ENCODE results near the gene GGT5. TPM values are rescaled to one million over a fixed set of nuclear protein-coding genes. Genes with fewer than 3 reads are reported as not detected.

The GGT5 gene
- total and polyA plus RNA-seq, 2 of the 13 experiments (the other 11 are each of a cell fraction or from before 2014, with no cell fraction given), result 0.69 to 3.1 TPM

DNA sequence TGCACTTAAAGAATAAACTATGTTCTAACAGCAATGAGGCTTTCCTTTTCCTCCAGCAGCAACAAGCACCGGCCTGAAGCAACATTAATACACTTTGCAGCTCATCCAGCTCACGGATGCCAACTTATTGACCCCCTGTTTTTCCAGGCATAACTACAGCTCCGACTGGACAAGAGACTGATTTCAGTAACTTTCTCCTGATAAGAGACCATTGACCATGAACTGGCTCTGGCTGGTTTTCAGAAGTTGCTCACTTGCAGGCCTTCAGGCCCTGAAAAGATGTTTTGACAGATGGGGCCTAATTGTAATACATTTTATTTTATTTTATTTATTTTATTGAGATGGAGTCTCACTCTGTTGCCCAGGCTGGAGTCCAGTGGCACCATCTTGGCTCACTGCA lies 27.5 kb downstream of the GGT5 start:
- no TSS peak for BruUV-seq (replicated peaks)
- CTCF ChIA-PET (ENCODE audit: low intra/inter-chr PET ratio, low total read pairs), result no interaction called here
- no peak for DNase-seq (ENCODE audit: low spot score)
- Histone ChIP-seq H3K27ac (ENCODE audit: extremely low read length, insufficient read depth, low read length) (no peak overlapping the region), H3K4me1 (ENCODE audit: insufficient read depth, low read length) (peaks cover 24% of the 10 kb centered on the region), H2AFZ (ENCODE audit: low read length) (no peak overlapping the region), H3K9me3 (ENCODE audit: low read length) (no peaks in the 10 kb centered on the region), H3K4me3 (replicated peaks in 1 of 3; ENCODE audit: insufficient read depth in 1 of 3, low read depth in 2 of 3, low read length in 3 of 3) (no peak overlapping the region), H3K79me2 (ENCODE audit: insufficient read depth, low read length) (no peaks in the 10 kb centered on the region), H3K36me3 (replicated peaks in 1 of 2; ENCODE audit: control insufficient read depth in 1 of 2, insufficient read depth in 2 of 2, low read length in 2 of 2) (no peaks in the 10 kb centered on the region), H3K9ac (ENCODE audit: insufficient read depth, low read depth, low read length) (no peak overlapping the region), H3K27me3 (ENCODE audit: control insufficient read depth in 1 of 2, insufficient read depth in 2 of 2, low read length in 2 of 2) (no peaks in the 10 kb centered on the region), H4K20me1 (ENCODE audit: insufficient read depth, low read length) (no peaks in the 10 kb centered on the region), H3K4me2 (ENCODE audit: low read depth, low read length) (no peak overlapping the region)
- FAIRE-seq, result no peak
- POLR2A ChIA-PET, result no interaction called here
- in situ Hi-C loops (cut with HindIII; ENCODE audit: extremely low pct_ligation_motif_present, low pct_unique_long_range_greater_than_20kb), result no loop called here
- TF ChIP-seq TEF (CRISPR knock-in tag; IDR thresholded peaks at IDR 0.05), result no peak
- 43% methylated on average over 3 of the region's 3 CpGs for WGBS (ENCODE audit: low lambda C conversion rate)
- intact Hi-C loops (cut with micrococcal nuclease; ENCODE audit: unreplicated experiment), result no loop called here
- ATAC-seq, result no peak

GRCh38 chr22:24216541-24217209 lies 28.2 kb downstream of the GGT5 start:
- in situ Hi-C loops (cut with HindIII; ENCODE audit: extremely low pct_ligation_motif_present, low pct_unique_long_range_greater_than_20kb), result no loop called here
- Histone ChIP-seq H3K27me3 (ENCODE audit: control insufficient read depth in 1 of 2, insufficient read depth in 2 of 2, low read length in 2 of 2) (no peaks in the 10 kb centered on the region), H3K9me3 (ENCODE audit: low read length) (no peaks in the 10 kb centered on the region), H3K4me1 (ENCODE audit: insufficient read depth, low read length) (peaks cover 24% of the 10 kb centered on the region), H3K27ac (ENCODE audit: extremely low read length, insufficient read depth, low read length) (no peak overlapping the region), H3K79me2 (ENCODE audit: insufficient read depth, low read length) (no peaks in the 10 kb centered on the region), H2AFZ (ENCODE audit: low read length) (no peak overlapping the region), H3K4me2 (ENCODE audit: low read depth, low read length) (no peak overlapping the region), H3K9ac (ENCODE audit: insufficient read depth, low read depth, low read length) (no peak overlapping the region), H4K20me1 (ENCODE audit: insufficient read depth, low read length) (no peaks in the 10 kb centered on the region), H3K4me3 (replicated peaks in 1 of 3; ENCODE audit: insufficient read depth in 1 of 3, low read depth in 2 of 3, low read length in 3 of 3) (no peak overlapping the region), H3K36me3 (replicated peaks in 1 of 2; ENCODE audit: control insufficient read depth in 1 of 2, insufficient read depth in 2 of 2, low read length in 2 of 2) (no peaks in the 10 kb centered on the region)
- ChIA-PET POLR2A (no interaction called here), CTCF (ENCODE audit: low intra/inter-chr PET ratio, low total read pairs) (no interaction called here)
- WGBS (ENCODE audit: low lambda C conversion rate), result 82% methylated on average over 12 of the region's 12 CpGs
- ATAC-seq (no peak), FAIRE-seq (no peak), DNase-seq (ENCODE audit: low spot score) (no peak)
- intact Hi-C loops (cut with micrococcal nuclease; ENCODE audit: unreplicated experiment), result no loop called here
- TF ChIP-seq HOXD1 (CRISPR knock-in tag; IDR thresholded peaks at IDR 0.05) (no peak), ZFP36L1 (CRISPR knock-in tag; IDR thresholded peaks at IDR 0.05) (no peak), CREB1 (IDR thresholded peaks at IDR 0.05) (no peak), CREB1 (CRISPR knock-in tag; IDR thresholded peaks at IDR 0.05) (no peak), ZEB1 (IDR thresholded peaks at IDR 0.05; ENCODE audit: insufficient replicate concordance, low read depth) (no peak), CBX2 (IDR thresholded peaks at IDR 0.05; ENCODE audit: low read depth, low read length) (no peak), CBX2 (CRISPR knock-in tag; IDR thresholded peaks at IDR 0.05; ENCODE audit: low read depth) (no peak), IKZF4 (CRISPR knock-in tag; IDR thresholded peaks at IDR 0.05; ENCODE audit: borderline replicate concordance, low read depth, not compliant biosample characterization) (no peak), ZNF577 (CRISPR knock-in tag; IDR thresholded peaks at IDR 0.05; ENCODE audit: borderline replicate concordance, low read depth) (no peak), SATB2 (CRISPR knock-in tag; IDR thresholded peaks at IDR 0.05) (no peak), ARNT (IDR thresholded peaks at IDR 0.05) (no peak), MAZ (IDR thresholded peaks at IDR 0.05; ENCODE audit: borderline replicate concordance, low read depth, low read length) (no peak), MAZ (CRISPR knock-in tag; IDR thresholded peaks at IDR 0.05; ENCODE audit: low read depth) (no peak), GTF2F1 (IDR thresholded peaks at IDR 0.05; ENCODE audit: low read length) (no peak), CENPX (CRISPR knock-in tag; IDR thresholded peaks at IDR 0.05) (no peak), ZNF720 (CRISPR knock-in tag; IDR thresholded peaks at IDR 0.05) (no peak), TSC22D2 (CRISPR knock-in tag; IDR thresholded peaks at IDR 0.05; ENCODE audit: borderline replicate concordance) (no peak), ZMYM4 (CRISPR knock-in tag; IDR thresholded peaks at IDR 0.05) (no peak), GPN1 (CRISPR knock-in tag; IDR thresholded peaks at IDR 0.05; ENCODE audit: borderline replicate concordance) (no peak), KLF9 (CRISPR knock-in tag; IDR thresholded peaks at IDR 0.05; ENCODE audit: low read depth) (no peak)
- BruUV-seq (replicated peaks), result no TSS peak

Measured in HepG2 (cell line).